ENCODE data around the gene TSPEAR.

Gene TSPEAR

DNA sequence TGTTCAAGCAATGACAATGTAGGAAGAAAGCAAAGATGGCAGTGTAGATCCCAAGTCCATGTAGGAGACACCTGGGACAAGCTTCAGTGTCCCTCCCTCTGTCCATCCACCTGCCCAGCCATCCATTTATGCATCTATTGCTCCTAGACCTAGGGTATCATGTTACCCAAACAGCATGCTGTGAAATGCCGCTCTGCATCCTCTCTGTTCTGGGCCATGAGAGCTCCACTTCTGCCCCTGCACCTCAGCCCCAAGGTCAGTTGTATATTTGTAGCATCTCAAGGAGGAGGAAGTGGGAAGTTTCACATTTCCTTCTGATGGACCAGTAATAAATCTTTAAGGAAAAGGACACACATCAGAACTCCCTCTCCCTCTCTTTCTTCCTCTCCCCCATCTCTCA is 27.9 kb upstream of the TSPEAR start:
- DNase-seq: no peak

DNA sequence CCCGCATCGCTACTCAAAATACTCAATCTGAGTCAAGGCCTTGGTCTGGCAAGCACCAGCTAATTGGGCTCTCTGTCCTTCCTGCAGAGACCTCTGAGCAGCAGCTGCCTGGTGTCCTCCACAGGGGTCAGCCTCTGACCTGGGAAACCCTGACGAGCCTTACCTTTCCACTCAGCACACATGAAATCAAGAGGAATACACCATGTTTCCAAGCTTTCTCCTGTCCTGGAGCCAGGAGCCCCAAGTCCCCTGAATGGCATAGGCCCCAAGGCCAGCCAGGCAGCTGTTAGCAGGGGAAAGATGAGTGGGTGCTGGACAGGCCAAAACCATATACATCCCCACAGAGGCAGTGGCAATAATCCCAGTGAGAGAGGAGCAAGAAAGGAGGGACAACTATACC is 27.2 kb upstream of the TSPEAR start:
- no peak for DNase-seq

DNA sequence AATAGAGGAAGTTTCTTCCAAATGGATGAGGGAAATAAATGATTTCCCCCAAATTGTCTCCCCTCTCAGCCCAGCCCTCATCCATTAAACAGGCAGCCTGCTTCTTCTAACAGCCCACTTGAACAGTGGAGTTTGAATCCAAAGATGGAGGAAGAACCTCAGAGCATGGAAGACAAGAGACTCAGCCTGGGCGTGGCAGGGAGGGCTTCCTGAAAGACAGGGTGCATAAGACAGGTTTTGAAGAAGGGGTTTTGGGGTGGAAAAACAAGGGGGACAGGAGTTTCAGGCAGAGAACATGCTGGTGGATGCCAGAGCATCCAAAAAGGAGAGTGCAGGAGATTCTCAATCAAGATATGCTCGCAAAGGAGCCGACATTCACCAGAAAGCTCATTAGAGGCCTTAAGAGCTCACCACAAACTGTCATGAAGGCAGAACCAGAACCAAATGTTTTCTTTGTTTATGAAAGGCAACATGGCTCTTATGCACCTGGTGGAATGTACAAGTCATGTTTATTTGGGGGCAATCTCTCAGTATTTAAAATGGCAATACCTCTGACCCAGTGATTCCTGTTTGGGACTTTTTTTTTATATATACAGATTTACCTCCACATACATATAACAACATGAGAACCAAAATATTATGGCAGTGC is 26.5 kb upstream of the TSPEAR start:
- no peak for DNase-seq

DNA sequence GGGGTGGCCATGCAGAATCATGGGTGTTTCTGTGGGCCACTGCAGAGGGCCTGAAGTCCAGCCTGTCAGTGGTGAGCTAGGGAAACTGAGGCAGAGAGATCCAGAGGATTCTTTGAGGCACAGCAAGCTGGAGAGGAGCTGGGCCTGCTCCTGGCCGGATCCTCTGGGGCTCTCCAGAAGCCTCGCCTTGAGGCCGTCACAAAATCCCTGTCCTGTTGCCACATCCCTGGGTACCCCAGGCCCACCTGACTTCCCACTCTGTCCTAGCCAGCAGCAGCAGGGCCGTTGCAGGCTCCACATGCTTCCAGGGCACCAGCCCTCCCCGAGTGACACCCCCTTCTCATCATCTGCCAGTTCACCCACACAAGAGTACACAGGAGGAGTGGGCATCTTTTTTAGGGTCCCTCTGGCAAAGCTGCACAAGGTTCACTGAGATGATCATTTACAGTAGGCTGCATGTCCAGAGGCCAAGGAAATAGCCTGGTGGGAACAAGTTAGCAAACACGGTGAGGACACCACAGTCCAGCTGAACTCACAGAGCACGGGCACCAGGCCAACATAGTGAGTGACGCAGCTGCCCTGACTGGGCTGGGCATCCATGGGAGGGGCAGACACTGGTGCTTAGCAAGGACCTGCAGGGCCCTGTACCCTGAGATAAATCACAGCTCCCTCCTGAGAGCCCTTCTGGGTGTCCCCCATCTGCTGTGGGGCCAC is 25.1 kb upstream of the TSPEAR start:
- no peak for DNase-seq

DNA sequence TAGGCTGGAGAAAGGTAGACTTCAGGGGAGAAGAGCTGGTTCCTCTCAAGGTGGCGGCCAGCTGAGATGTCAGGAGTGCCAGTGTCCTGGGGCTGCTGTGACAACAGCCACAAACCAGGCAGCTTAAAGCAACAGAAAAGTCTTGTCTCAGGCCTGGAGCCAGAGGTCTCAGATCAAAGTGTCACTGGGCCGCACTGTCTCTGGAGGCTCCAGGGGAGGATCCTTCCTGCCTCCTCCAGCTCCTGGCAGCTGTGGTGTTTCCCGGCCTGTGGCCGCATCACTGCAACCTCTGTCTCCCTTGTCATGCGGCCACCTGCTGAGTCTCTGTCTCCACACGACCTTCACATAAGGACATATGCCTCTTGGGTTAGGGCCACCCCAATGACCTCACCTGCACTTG is 24.4 kb upstream of the TSPEAR start:
- DNase-seq: no peak

DNA sequence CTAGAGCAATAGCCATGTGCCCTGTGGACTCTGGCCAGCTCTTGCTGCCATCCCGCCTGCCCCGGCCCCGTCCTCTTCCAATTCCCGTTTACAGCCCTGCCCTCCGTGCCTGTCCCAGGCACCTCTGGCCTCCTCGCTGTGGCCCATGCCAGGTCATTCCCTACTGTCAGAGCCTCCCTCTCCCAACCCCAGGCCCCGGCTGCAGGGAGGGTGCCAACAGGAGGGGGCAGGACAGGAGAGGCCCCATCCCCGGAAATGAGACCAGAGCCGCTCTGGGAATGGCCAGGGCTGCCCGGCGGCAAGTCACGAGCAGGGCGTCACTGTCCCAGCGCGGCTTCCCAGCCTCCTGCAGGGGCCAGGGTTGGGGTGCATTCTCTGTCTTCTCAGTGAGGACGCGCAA is 23.5 kb upstream of the TSPEAR start:
- DNase-seq: no peak

DNA sequence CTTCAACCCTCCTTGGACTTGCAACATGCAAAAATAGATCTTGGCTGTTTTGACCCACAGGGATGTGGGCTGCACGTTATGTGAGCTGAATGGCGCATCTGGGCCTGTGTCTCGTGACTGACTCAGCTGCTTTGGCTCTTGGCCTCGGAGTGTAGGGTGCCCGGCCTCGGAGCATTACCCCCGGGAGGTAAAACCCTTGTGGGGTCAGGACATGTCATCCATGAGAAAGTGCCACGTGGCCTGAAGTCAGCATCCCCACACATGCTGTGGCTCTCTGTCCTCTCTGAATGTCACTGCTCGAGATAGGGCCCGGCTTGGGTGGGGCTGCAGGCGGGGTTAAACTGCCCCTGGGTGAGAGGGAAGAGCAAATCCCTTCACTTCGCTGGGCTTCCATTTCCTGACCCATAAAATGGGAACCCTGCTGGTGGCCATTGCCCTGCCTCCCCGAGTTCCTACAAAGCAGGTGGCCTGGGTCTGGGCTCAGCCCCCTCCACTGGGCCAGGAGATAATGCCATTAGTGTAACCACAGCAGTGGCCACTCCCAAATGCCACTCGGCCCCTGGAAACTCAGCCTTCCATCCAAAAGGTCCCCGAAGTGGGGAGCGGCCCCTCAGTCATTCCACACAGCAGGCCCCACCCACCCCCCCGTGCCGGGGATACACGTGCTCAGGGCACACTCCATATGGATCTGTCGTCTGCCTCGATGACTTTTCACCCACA is 22.8 kb upstream of the TSPEAR start:
- DNase-seq: no peak

DNA sequence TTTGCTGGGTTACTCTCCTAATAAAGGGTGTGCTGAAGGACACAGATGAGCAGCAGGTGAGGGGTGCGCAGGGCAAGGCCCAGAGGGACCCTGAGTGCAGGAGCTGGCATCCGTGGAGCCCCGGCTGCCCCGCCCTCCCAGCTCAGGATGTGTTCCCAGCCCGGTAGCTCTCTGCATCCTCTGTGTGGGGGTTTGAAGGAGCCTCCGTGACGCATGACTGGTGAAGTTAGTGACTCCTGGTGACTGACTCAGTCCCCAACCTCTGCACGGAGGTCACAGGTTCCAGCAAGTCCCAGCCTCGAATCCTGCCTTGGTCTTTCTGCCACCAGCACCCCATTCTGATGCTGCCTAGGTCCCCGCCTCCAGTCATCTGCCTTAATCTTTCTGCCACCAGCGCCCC is 21.6 kb upstream of the TSPEAR start:
- DNase-seq: no peak

DNA sequence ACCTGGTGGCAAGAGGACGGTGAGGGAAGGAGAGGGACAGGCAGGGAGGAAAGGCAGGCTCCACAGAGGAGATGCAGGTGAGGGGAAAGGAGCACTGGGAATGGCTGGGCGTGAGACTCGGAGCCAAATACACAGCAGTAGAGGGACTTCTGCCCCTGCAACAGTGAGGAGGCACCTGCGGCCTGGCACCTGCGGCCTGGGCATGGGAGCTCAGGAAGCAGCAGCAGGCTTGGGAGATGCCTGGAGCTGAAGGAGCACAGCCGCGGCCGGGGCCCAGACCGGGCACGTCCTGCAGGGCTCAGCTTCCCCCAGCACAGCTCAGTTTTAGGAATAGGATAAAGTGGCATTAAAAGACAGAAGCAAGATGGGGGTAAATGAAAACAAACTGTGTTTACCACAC is 20.9 kb upstream of the TSPEAR start:
- no peak for DNase-seq

DNA sequence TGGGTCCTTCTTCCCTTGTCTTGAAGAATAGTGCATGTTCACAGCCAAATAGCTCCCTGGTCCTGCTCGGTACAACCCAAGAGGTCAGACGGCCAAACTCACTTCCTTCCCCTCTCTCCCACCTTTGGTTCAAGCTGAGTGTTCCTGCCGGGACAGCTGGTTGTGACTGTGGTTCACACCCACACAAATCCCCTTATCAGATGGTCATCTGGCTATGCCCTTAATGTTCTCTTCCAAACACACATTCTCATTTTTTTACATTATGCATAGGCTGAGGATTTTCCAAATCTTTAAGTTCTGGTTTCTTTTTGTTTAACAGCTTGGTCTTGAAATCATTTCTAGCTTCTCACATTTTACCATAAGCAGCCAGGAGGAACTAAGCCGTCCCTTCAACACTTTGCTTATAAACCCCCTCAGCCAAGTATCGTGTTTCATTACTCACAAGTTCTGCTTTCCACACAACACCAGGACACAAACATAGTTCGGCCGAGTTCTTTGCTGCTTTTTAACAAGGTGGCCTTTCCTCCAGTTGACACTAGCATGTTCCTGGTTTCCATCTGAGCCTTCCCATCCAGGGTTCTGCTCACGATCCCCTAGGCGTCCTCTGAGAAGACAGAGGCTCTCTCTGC is 19.7 kb upstream of the TSPEAR start:
- DNase-seq: no peak

DNA sequence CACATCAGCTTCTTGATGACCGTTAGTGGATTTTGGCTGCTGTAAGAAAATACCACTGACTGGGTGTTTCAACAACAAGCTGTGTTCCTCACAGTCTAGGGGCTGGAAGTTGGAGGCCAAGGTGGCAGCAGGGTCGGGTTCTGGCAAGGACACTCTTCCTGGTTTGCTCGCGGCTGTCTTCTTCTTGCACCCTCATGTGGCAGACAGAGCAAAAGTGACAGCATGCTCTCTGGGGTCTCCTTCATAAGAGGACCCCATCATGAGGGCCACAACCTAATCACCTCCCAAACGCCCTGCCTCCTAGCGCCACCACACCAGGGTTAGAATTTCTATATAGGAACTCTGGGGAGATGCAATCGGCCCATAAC is 18.6 kb upstream of the TSPEAR start:
- DNase-seq: no peak

DNA sequence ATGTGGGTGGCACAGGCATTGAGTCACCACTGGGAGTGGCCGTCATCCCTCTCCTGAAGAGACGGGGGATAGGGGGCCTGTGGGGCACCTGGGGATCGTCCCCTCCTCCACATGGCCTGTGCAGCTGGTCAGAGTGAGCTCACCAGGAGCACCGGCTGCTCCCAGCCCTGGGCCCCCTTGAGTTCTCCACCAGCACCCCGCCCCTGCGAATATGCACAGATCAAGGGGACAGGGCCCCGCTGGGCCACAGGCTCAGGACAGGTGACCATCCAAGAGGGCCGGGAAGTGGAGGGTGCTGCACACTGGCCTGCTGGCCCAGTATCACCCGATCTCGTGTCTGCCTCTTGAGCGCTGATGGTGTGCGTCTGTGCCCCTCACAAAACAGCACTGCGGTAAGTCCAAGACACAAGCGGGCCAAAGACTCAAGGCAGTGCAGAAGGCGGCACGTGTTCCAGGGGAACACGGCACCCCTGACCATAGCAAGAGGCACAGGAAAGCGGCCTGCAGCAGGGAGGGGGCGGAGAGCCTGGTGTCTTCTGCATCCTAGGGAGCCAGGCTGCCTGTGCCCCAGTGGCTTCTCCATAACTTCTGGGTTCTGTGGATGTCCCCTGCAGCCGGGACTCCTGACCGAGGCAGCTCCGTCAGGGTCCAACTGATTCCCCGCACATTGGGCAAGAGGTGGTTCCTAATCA is 18.1 kb upstream of the TSPEAR start:
- no peak for DNase-seq

DNA sequence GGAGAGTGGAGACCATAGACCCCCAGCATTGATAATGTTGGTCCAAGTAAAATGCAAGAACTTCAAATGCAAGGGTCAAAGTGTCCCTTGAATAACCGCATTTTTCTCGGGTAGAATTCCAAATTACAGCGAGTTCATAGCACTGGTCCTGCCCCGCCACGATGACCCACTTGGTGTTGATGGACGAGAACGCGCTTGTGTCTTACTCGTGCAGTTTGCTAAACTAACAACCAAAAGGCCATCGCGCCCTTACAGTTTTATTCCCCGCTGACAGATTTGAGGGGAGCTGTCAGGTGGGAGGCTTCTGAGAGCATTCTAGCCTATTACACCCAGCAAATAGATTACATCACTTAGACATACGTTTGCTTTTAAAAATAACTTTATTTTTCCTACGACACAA is 17.3 kb upstream of the TSPEAR start:
- DNase-seq: no peak

DNA sequence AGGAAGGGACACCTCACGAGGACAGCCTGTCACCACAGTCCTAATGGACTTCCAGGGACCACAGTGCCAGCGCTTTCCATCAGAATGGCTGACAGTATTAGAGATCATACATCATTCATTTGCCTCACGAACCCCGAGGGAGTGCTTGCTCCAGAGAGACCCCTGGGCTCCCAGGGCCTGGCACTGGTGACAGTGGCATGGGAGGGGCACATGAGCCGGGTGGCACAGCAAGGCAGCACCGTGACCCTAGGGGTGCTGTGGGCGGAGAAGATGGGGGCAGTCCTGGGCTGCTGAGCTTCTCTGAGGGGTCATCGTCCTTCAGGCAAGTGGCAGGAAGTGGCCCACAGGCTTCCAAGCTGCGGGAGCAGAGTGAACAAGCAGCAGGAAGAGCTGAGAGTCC is 16.4 kb upstream of the TSPEAR start:
- DNase-seq: no peak

DNA sequence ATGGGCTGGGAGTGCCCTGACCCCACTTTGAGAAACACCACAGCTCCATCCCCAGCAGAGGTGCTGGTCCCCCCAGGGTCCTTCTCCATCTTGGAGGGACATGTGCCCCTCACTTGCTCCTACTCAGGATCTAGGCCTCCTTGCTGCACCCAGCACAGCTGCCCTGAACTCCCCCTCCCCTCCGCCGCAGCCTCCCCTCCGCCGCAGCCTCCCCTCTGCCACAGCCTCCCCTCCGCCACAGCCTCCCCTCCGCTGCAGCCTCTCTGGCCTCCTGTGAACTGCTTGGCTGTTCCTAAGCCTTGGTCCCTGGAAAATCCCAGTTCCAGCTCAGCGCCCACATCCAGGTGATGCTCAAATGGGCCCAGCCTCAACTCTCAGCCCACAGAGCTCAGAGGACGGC is 15.9 kb upstream of the TSPEAR start:
- DNase-seq: no peak

DNA sequence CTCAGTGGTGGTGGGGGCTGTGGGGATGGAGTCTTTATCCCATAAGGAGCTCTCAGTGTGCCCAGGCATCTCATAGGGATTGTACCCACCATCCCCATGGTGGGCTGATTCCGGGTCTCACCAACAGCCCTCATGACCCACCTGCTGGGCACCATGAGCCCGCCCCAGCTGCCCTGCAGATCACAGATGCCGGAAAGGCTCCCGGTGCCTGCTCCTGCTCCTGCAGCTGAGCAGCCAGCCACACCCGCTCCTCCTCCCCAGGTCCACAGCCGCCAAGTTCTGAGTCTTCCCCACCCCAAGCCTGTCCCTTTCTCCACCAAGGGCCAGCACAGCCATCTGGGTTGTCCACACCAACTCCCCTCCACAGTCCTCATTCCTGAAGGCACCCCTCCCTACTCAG is 15.5 kb upstream of the TSPEAR start:
- DNase-seq: no peak

DNA sequence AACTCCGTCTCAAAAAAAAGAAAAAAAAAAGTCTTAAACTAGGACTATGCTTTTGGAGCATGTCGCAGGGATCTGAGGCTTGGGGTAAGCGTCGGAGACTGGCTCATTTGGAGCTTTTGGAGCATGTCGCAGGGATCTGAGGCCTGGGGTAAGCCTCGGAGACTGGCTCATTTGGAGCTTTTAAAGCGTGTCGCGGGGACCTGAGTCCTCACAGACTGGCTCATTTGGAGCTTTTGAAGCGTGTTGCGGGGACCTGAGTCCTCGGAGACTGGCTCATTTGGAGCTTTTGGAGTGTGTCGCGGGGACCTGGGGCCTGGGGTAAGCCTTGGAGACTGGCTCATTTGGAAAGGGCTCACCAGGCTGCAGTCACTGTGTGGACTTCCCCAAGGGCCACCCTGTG is 13.6 kb upstream of the TSPEAR start:
- DNase-seq: no peak

DNA sequence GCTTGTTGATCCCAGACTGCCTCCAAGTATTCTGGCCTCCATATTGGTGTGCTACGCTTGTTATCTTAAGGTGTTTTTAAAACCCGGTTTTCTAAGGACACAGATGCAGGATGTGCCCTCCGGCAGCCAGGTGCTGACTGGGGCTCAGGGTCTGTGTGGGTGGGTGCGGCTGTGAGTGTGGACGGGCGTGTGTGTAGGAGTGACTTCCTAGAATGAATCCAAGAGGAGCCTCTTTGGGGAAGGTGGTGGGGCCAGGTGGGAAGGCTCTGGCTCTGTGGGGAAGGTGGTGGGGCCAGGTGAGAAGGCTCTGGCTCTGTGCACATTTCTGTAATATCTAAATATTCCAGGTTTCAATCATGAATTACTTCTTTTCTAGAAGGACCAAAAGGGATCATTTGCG is 12.8 kb upstream of the TSPEAR start:
- DNase-seq: no peak

DNA sequence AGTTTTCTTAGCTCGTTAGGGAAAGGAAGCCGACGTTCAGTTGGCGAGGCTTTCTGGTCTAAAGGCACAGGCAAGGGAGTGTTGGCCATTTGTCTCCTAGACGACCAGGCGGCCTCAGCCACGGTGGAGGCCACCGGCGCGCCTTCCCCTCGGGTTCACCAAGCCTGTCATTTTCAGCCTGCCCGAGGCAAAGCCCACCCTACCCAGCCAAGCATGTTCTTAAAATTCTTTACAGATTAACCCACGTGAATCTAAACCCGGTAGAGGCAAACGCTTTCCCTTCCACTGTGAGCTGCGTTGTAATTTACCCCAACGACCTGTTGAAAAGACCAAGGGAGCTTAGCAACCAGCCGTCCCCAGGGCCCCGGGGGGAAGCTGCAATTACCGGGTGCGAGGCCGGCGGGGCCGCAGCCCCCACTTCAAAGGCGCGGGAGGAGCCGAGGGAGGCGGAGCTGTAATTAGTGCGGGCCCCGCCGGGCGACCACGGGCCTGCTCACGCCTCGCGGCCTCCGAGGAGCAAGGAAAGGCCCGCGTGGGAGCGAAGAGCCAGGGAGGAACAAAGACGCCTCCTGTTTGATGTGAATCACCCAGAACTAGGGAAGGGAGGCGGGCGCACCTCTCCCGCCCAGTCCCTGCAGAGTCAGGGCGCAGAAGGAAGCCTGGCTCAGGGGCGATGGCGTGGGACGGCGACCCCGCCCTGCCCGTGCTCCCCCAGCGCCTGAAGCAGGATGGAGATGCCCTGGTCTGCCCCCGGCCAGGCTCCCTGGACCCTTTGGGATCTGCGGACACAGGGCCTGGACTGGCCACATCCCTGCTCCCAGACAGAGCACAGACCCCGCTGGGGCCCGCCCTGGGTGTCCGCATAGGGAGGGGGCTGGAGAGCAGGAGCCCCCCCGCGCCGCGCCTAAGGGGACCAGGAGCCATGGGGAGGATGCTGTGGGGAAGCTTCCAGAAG is 12.1 kb upstream of the TSPEAR start:
- DNase-seq: peak; percentile 14

DNA sequence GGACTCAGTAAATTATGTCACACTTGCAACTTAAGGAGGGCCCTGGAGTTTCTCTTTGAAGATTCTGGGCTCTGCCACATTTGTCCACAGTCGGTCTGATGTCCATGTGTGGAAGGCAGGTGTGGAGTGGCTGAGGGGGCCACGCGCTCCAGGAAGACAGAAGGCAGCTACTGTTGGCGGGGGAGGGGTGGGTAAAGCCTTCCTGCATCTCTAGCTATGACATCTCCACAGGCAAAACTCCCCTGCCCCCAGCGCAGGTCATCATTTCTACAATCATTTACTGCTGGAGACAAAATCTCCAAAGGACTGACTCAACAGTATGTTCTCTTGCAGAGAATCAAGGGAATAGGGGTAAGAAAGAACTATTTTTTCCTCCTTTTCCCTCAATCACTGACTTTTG is 11.4 kb upstream of the TSPEAR start:
- DNase-seq: no peak

DNA sequence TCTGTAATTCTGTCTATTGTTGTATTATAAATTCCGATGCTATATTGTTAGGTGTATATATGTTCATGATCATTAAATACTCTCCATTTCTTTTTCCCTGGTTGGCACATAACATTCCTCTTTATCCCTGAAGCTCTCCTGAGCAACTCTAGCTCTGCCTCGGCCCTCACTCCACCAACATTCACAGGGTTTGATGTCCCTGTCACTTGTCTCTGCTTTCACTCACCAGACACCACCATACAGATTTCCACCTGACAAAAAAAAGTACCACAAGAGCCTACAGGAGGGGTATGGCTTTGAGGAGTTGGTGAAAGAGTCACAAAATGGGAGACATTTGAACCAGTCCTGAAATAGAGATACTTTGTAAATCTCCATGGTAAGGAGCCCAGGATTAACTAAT is 8.8 kb upstream of the TSPEAR start:
- no peak for DNase-seq

DNA sequence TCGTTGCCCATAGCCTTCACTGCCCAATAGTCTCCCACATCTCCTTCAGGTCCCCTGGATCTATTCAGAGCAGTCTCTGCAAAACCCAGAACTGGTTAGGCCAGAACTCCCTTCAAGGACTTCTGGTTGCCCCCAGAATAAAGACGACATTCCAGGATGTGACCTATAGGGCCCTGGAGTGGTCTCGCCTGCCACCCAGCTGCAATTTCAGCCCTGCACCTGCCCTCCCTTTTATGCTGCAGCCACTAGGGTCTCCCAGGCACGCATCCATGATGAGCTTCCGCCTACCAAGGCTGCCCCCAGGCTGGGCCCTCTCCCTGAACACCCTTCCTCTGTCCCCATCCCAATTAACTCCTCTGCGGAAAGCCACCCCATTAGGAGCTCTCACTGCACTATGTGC is 7.2 kb upstream of the TSPEAR start:
- DNase-seq: no peak
